HL-60/S4 treated with phorbol 12-myristate 13-acetate at 8.2 ng/mL for 4 days and 3 days (cell line): ENCODE measurements around the gene C1QL1.

ENCODE experiments used
- in situ Hi-C: fragments of 300-500 bp; cut with MboI; formaldehyde crosslinking; loops from 2 replicates; pipeline ENCODE4 v1.15.0; 2022; ENCODE audit warnings: low sequenced_read_pairs

Gene C1QL1

DNA sequence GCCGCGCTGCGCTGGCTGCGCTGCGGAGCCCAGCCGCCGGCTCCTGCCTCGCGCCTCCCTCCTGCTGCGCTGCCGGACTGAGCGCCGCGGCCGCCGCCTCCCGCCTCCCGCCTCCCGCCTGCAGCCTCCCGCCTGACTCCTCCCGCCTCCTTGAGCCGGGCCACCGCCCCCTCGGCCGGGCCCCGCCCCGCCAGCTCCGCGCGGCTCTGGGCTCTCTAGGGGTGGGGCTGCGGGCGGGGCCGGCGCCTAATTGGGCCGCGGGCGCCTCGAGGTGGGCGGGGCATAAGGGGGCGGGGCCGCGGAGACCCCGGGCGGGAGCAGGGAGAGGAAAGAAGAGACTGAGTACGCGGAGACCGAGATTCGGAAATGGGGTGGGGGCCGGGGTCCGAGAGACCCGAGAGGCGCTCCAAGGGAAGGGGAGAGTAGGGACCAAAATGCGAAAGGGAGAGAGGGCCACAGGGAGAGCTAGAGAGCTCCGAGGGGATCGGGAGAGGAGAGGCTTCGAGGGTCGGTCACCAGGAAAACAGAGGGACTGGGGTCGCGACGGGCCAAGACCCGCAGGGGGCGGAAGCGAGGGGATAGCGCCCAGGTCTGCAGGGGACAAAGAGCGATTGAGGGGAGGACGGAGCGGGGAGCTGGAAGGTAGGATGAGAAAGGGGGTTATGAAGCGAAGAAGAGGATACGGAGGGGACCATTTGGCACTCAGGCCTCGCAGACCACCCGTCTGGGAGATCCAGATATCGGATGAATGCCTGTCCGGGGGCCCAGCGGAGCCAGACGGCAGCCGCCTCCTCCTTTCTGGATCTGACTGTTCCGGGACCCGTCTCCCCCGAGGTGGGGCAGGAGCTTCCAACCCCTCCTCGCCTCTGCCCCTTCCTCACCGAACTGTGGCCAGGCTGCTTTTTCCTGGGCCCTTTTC is at the start of gene C1QL1:
Gene C1QL1, minus strand, starts transcription at position 79 of the 919 bp plus-strand sequence. CDS start 255 bp downstream, outside the sequence.
- in situ Hi-C loops = no loop called here

DNA sequence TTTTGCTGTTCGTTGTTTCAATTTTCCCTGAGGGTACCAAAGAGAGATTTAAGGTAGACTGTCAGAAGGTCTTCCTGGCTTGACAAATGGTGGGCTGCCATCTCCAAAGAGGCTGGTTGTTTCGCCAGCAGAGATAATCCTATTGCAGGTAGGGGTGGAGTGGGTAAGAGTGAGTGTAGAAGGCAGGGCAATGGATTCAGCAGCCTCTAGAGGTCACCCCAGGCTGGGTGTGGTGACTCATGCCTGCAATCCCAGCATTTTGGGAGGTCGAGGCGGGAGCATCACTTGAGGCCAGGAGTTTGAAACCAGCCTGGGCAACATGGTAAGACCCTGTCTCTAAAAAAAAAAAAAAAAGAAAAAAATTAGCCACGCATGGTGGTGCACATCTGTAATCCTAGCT is 48.7 kb upstream of the C1QL1 start:
- in situ Hi-C loops = loop anchor here (10.0 kb wide), 1 partner anchor 102 kb away; the partner anchor contains the start of gene GFAP

- in situ Hi-C loops = loop anchor here (10.0 kb wide), 1 partner anchor 101 kb away; the partner anchor contains the start of gene GFAP
These were observed 48.1 kb upstream of the C1QL1 start for GRCh38 chr17:45016237-45016636.

- in situ Hi-C loops = loop anchor here (10.0 kb wide), 1 partner anchor 99 kb away; the partner anchor contains the start of gene GFAP
These were observed 45.2 kb upstream of the C1QL1 start for GRCh38 chr17:45013021-45013997.

DNA sequence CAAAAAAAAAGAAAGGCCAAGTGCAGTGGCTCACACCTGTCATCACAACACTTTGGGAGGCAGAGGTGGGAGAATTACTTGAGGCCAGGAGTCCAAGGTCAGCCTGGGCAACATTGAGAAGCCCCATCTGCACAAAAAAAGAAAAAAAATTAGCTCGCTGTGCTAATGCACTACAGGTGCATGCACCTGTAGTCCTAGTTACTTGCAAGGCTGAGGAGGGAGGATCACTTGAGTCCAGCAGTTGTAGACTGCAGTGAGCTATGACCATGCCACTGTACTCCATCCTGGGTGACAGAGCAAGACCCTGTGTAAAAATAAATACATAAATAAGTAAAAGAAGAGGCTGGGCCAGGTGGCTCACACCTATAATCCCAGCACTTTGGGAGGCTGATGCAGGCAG is 43.7 kb upstream of the C1QL1 start:
- in situ Hi-C loops = loop anchor here (10.0 kb wide), 1 partner anchor 97 kb away; the partner anchor contains the start of gene GFAP

- in situ Hi-C loops = loop anchor here (10.0 kb wide), 1 partner anchor 95 kb away; the partner anchor contains the start of gene GFAP
These were observed 41.8 kb upstream of the C1QL1 start for GRCh38 chr17:45009676-45010467.

GRCh38 chr17:45008216-45008615 is 40.1 kb upstream of the C1QL1 start:
- in situ Hi-C loops = no loop called here

DNA sequence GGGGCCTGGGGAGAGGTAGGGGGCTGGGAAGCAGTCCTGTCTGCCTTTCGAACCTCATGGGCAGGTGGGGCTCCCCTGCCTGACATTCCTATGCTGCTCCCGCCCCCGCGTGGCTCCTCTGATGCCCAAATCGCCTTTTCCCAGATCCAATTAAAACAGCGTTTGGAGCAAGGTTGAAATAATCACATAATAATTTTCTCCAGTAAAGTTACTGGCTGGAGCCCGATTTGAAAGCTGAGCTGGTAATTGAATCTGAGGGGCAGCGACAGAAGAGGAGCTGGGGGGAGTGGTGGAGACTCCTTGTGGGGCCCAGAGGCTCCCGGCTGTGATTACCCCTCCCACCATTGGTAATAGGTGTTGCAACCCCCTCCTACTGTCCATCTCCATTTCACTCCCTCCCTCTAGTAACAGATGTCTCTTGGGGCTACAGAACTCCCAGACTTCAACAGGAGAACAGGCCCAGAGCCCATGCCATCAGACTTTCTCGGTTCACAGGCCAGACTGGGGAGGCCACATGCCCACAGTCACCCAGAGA is 38.9 kb upstream of the C1QL1 start:
- in situ Hi-C loops = no loop called here

DNA sequence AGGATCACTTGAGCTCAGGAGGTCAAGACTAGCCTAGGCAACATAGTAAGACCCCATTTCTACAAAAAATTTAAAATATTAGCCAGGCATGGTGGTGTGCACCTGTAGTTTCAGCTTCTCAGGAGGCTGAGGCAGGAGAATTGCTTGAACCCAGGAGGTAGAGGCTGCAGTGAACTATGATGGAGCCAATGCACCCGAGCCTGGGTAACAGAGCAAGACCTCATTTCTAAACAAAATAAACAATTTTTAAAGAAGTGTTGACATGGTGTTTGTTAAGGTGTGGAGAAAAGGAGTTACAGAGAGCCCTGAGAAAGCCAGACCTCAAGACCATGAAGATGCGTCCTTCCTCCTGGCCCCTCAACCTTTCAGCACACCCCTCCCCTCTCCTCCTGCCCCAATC is 37.6 kb upstream of the C1QL1 start:
- in situ Hi-C loops = no loop called here

GRCh38 chr17:45004388-45004787 is 36.3 kb upstream of the C1QL1 start:
- in situ Hi-C loops = no loop called here

- in situ Hi-C loops = no loop called here
These were observed 35.8 kb upstream of the C1QL1 start for GRCh38 chr17:45003877-45004276.

GRCh38 chr17:45001310-45001709 is 33.2 kb upstream of the C1QL1 start:
- in situ Hi-C loops = no loop called here

DNA sequence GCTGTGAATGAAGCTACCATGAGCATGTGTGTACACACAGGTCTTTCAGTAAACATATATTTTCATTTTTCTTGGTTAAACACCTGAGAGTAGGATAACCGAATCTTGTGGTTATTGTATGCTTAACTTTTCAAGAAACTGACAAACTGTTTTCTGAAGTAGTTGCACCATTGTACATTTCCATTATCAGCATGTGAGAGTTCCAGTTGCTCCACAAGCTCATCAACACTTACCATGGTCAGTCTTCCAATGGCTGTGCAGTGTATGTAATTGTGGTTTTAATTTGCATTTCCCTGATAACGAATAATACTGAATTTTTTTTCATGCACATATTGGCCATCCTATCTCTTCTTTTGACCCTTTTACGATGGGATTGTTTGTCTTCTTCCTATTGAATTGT is 31.3 kb upstream of the C1QL1 start:
- in situ Hi-C loops = no loop called here

- in situ Hi-C loops = no loop called here
These were observed 30.5 kb upstream of the C1QL1 start for GRCh38 chr17:44998646-44999045.

- in situ Hi-C loops = no loop called here
These were observed 29.8 kb upstream of the C1QL1 start for GRCh38 chr17:44997733-44998520.

DNA sequence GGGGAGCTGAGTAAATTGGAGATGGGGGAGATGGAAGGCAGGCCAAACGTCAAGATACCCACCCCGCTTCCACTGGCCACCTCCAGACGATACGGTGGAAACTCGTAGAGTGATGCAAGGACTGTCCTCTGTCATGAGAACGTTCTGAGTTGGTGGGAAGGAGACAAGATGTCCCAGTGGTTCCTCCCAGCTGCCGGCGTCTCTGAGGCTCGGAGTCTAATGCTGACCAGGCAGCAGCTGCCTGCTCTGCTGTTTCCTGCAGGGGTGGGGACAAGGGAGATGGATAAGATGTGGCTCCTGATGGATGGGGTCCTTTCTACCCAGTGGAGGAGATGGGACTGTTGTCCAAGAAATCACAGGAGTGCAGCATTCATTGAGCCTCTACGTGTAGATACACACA is 28.2 kb upstream of the C1QL1 start:
- in situ Hi-C loops = no loop called here

- in situ Hi-C loops = no loop called here
These were observed 27.4 kb upstream of the C1QL1 start for GRCh38 chr17:44995436-44996001.

DNA sequence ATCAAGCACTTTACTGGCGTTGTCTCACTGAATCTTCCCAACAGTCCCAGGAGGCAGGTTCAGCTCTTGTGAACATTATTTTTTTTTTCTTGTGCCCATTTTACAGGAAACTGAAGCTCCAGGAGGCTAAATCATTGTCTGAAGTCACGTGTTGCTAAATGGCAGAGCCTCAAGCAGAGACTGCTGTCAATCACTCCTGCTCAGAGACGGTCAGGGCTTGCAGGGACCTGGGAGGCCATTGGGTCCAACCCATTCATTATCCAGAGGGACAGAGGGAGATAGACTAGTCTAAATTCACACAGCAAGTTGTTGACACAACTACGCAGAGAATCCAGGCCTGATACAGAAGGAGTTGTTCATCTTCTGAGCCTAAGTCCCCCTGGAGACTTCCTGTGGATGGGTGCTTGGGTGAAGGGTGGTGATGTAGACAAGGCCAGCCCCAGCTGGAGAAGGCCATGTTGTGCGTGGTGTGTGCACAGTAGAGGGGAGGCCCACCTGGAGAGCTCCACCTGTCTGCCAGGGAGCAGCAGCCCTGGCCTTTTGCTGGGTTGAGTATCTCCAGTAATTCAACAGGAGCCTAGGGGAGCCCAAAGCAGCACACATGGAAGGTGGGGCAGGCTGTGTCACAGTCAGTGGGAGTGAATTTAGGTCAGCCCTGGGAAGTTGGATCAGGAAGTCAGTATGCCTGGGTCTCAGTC is 24.3 kb upstream of the C1QL1 start:
- in situ Hi-C loops = no loop called here
